Tibial nerve (tissue), 3 donors: Measurements from ENCODE around the gene RTN4.

ENCODE experiments used
- CTCF ChIP-seq, 5 experiments: fragments of 200-600 bp in 3 of 5; fragments of 450-650 bp in 2 of 5; sonication (generic) in 3 of 5; IDR thresholded peaks; one replicate each; pipeline ENCODE4 v1.5.1; 2016 to 2019; ENCODE audit warnings: antibody characterized with exemption in 5 of 5, mild to moderate bottlenecking in 3 of 5, moderate library complexity in 2 of 5
- POLR2A ChIP-seq, 2 donors: fragments of 450-650 bp; IDR thresholded peaks; one replicate each; pipeline ENCODE4 v1.6.1; 2017; ENCODE audit warnings: antibody characterized with exemption in 2 of 2, mild to moderate bottlenecking in 2 of 2, moderate library complexity in 2 of 2

GRCh38 chr2:54940723-54941122, 109.5 kb downstream of the RTN4 start:
- TF ChIP-seq POLR2A (IDR thresholded peaks at IDR 0.05) (no peak), CTCF (IDR thresholded peaks at IDR 0.05) (no peak)
